ENCODE data around the gene UNC13D. TPM values are rescaled to one million over a fixed set of nuclear protein-coding genes. Genes with fewer than 3 reads are reported as not detected.
A peak's percentile ranks its signal among the peaks of the same experiment; 100 is the strongest.

Gene UNC13D
- total RNA-seq, 2 experiments from 2014 or later: 8.0 to 17.8 TPM

DNA sequence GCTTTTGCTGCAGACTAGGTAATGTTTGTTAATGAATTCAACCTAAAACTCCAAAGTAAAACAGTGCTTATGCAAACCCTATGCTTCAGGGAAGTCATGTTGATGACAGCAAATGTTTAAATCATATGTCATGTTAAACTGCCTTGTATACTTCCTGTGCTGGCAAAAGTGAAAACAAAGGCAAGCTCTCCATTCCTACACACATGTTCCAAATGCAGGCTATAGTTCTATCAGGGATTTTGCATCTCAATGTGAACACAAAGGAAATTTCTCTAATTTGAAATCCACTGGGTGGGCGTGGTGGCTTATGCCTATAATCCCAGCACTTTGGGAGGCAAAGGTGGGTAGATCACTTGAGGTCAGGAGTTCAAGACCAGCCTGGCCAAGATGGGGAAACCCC is 40.3 kb downstream of the UNC13D start:
- H3K4me2 ChIP-seq (ENCODE audit: low read length): no peak overlapping the region
- no peaks in the 10 kb centered on the region for H4K20me1 ChIP-seq (ENCODE audit: insufficient read depth, low read length)
- H3K27ac ChIP-seq (ENCODE audit: low read depth, low read length, poor library complexity, severe bottlenecking): no peak overlapping the region
- no peaks in the 10 kb centered on the region for H3K4me1 ChIP-seq (ENCODE audit: insufficient read depth, low read length, poor library complexity, severe bottlenecking)
- no peaks in the 10 kb centered on the region for H3K9me2 ChIP-seq (ENCODE audit: insufficient read depth, low read length)
- no peaks in the 10 kb centered on the region for H3K9me3 ChIP-seq (ENCODE audit: low read length)
- H3K79me2 ChIP-seq (ENCODE audit: insufficient read depth, low read depth, low read length): peaks cover 7% of the 10 kb centered on the region; the same call in 1 of the 2 replicates
- TSS peak; percentile 47 for BruUV-seq (replicated peaks)
- TF ChIP-seq EZH2phosphoT487 (IDR thresholded peaks at IDR 0.05; ENCODE audit: borderline replicate concordance, low read depth, low read length): no peak
- CTCF ChIA-PET (ENCODE audit: unreplicated experiment): no interaction called here
- H3K4me3 ChIP-seq (ENCODE audit: low read depth, low read length, poor library complexity, severe bottlenecking): no peak overlapping the region
- peaks cover 39% of the 10 kb centered on the region for H3K36me3 ChIP-seq (ENCODE audit: insufficient read depth, low read length)
- POLR2A ChIA-PET: interaction anchor here (1.3 kb wide), 2 partner anchors 12 to 24 kb away, joined by 3 to 6 read pairs; no protein-coding TSS in a partner anchor
- DNase-seq (ENCODE audit: low spot score): no peak
- intact Hi-C loops (cut with micrococcal nuclease; ENCODE audit: unreplicated experiment): no loop called here
- H2AFZ ChIP-seq (ENCODE audit: low read length): no peak overlapping the region

DNA sequence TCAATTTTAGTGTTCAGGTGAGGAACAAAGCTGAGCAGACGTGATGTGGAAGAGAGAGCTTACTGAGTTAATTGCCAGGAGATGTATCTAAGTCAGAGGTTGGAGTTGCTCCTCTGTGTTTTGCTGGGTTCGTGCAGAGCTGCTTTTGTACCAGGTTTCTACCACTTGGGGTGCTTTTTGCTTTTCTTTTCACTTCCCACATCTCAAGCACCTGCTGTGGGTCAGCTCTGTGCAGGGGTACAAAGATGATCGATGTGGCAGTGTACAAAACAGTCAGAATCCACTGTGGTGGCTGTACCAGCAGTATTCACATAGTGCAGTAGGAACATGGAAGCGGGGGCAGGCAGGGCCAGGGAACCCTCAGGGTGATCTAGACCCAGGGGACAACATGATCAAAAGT is 44.8 kb downstream of the UNC13D start:
- H3K79me2 ChIP-seq (ENCODE audit: insufficient read depth, low read depth, low read length): peaks cover 30% of the 10 kb centered on the region
- CTCF ChIA-PET (ENCODE audit: unreplicated experiment): no interaction called here
- peaks cover 76% of the 10 kb centered on the region for H3K36me3 ChIP-seq (ENCODE audit: insufficient read depth, low read length)
- H3K27ac ChIP-seq (ENCODE audit: low read depth, low read length, poor library complexity, severe bottlenecking): no peak overlapping the region
- no peak overlapping the region for H3K4me2 ChIP-seq (ENCODE audit: low read length)
- H3K9me2 ChIP-seq (ENCODE audit: insufficient read depth, low read length): no peaks in the 10 kb centered on the region
- no peaks in the 10 kb centered on the region for H3K4me1 ChIP-seq (ENCODE audit: insufficient read depth, low read length, poor library complexity, severe bottlenecking)
- no peak overlapping the region for H3K4me3 ChIP-seq (ENCODE audit: low read depth, low read length, poor library complexity, severe bottlenecking)
- no peaks in the 10 kb centered on the region for H4K20me1 ChIP-seq (ENCODE audit: insufficient read depth, low read length)
- intact Hi-C loops (cut with micrococcal nuclease; ENCODE audit: unreplicated experiment): no loop called here
- no peak overlapping the region for H2AFZ ChIP-seq (ENCODE audit: low read length)
- POLR2A ChIA-PET: no interaction called here
- DNase-seq (ENCODE audit: low spot score): no peak
- H3K9me3 ChIP-seq (ENCODE audit: low read length): no peaks in the 10 kb centered on the region
- TF ChIP-seq, protein P1, sequence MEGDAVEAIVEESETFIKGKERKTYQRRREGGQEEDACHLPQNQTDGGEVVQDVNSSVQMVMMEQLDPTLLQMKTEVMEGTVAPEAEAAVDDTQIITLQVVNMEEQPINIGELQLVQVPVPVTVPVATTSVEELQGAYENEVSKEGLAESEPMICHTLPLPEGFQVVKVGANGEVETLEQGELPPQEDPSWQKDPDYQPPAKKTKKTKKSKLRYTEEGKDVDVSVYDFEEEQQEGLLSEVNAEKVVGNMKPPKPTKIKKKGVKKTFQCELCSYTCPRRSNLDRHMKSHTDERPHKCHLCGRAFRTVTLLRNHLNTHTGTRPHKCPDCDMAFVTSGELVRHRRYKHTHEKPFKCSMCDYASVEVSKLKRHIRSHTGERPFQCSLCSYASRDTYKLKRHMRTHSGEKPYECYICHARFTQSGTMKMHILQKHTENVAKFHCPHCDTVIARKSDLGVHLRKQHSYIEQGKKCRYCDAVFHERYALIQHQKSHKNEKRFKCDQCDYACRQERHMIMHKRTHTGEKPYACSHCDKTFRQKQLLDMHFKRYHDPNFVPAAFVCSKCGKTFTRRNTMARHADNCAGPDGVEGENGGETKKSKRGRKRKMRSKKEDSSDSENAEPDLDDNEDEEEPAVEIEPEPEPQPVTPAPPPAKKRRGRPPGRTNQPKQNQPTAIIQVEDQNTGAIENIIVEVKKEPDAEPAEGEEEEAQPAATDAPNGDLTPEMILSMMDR (conservative IDR thresholded peaks at IDR 0.05; ENCODE audit: low read length): peak; percentile 35; the same call in 1 of the 2 replicates
- no peak for TF ChIP-seq EZH2phosphoT487 (IDR thresholded peaks at IDR 0.05; ENCODE audit: borderline replicate concordance, low read depth, low read length)
- BruUV-seq (replicated peaks): no TSS peak

DNA sequence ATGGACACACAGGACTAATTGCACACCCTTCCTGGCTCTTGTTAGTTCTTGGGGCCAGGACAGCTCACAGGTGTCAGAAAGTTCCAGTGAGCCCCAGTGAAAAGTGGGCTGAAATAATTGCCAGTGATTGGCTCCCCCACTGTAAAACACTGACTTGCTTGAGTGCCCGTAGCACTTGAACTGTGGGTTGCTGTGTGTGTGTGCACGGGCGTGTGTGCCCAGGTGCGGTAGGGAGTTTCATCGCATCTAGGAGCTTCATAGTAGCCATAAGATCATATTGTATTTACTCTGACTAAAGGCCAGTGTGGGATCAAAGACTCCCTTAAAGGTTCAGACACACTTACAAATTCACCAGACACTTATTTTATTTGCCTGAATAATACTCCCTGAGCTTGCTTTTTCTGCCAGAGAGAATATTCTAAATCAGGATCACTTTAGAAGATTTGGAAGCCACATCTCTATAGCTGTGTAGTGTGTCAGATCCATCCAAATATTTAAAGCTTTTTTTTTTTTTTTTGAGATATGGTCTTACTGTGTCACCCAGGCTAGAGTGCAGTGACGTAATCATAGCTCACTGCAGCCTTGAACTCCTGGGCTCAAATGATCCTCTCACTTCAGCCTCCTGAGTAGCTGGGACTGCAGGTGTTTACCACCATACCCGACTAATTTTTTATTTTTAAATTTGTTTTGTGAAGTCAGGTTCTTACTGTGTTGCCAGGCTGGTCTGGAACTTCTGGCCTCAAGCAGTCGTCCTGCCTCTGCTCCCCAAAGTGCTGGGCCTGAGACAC is 48.2 kb downstream of the UNC13D start:
- ChIA-PET CTCF (ENCODE audit: unreplicated experiment) (no interaction called here), POLR2A (interaction anchor here (0.8 to 3.9 kb wide), 3 partner anchors 10 to 53 kb away, joined by 3 to 33 read pairs (median 4); partner anchors contain the start of gene UNK)
- H4K20me1 ChIP-seq (ENCODE audit: insufficient read depth, low read length): 0 out of 2 replicates have a peak, but pooled peaks cover 4% of the 10 kb centered on the region
- peaks cover 89% of the 10 kb centered on the region for H3K36me3 ChIP-seq (ENCODE audit: insufficient read depth, low read length)
- no peaks in the 10 kb centered on the region for H3K4me1 ChIP-seq (ENCODE audit: insufficient read depth, low read length, poor library complexity, severe bottlenecking)
- no peak overlapping the region for H2AFZ ChIP-seq (ENCODE audit: low read length)
- TF ChIP-seq, protein P1 (conservative IDR thresholded peaks at IDR 0.05; ENCODE audit: low read length): no peak
- TF ChIP-seq EZH2phosphoT487 (IDR thresholded peaks at IDR 0.05; ENCODE audit: borderline replicate concordance, low read depth, low read length): no peak
- H3K4me3 ChIP-seq (ENCODE audit: low read depth, low read length, poor library complexity, severe bottlenecking): no peak overlapping the region
- no peak overlapping the region for H3K27ac ChIP-seq (ENCODE audit: low read depth, low read length, poor library complexity, severe bottlenecking)
- no peaks in the 10 kb centered on the region for H3K9me2 ChIP-seq (ENCODE audit: insufficient read depth, low read length)
- no peaks in the 10 kb centered on the region for H3K9me3 ChIP-seq (ENCODE audit: low read length)
- no peak overlapping the region for H3K4me2 ChIP-seq (ENCODE audit: low read length)
- H3K79me2 ChIP-seq (ENCODE audit: insufficient read depth, low read depth, low read length): peaks cover 54% of the 10 kb centered on the region
- DNase-seq (ENCODE audit: low spot score): no peak
- intact Hi-C loops (cut with micrococcal nuclease; ENCODE audit: unreplicated experiment): no loop called here
- TSS peak; percentile 2 for BruUV-seq (replicated peaks)

All from OCI-LY7 (cell line).